Mesendoderm (in vitro differentiated cells): Measurements from ENCODE around the gene ERGIC1.
"Not testable (repeated sequence)": the region's sequence is repeated elsewhere in the genome, so short reads cannot be mapped to it uniquely, and the experiment has no call there.

ENCODE experiments used
- DNase-seq: peaks from one replicate; pipeline ENCODE4 v3.0.0; 2013
- H2AK5ac ChIP-seq: 2 replicates; pipeline ENCODE4 v1.6.1; 2013; ENCODE audit warnings: low read length, inconsistent platforms
- H2BK120ac ChIP-seq: 2 replicates; pipeline ENCODE4 v1.6.1; 2013; ENCODE audit warnings: low read depth, mild to moderate bottlenecking, low read length, moderate library complexity, mixed read lengths
- H2BK15ac ChIP-seq: replicated peaks from 2 replicates; pipeline ENCODE4 v1.6.1; 2013; ENCODE audit warnings: low read depth, mild to moderate bottlenecking, moderate library complexity
- H2BK5ac ChIP-seq: 2 replicates; pipeline ENCODE4 v1.6.1; 2013; ENCODE audit warnings: low read length, inconsistent platforms
- H3K18ac ChIP-seq: 2 replicates; pipeline ENCODE4 v1.6.1; 2013; ENCODE audit warnings: mild to moderate bottlenecking, low read length, mixed read lengths
- H3K23ac ChIP-seq: one replicate; pipeline ENCODE4 v1.6.1; 2013; ENCODE audit warnings: low read length
- H3K27ac ChIP-seq: 2 replicates; pipeline ENCODE4 v1.5.1; 2013; ENCODE audit warnings: low read depth, mild to moderate bottlenecking, inconsistent platforms, low read length, moderate library complexity
- H3K27me3 ChIP-seq: 2 replicates; pipeline ENCODE4 v1.6.1; 2013; ENCODE audit warnings: low read length, control low read depth, mild to moderate bottlenecking, inconsistent platforms; ENCODE audit not compliant: insufficient read depth, poor library complexity
- H3K36me3 ChIP-seq: 2 replicates; pipeline ENCODE4 v1.6.1; 2013; ENCODE audit warnings: low read length, inconsistent platforms; ENCODE audit not compliant: control insufficient read depth, insufficient read depth
- H3K4ac ChIP-seq: one replicate; pipeline ENCODE4 v1.6.1; 2013; ENCODE audit warnings: low read depth, mild to moderate bottlenecking, low read length, moderate library complexity
- H3K4me1 ChIP-seq: 2 replicates; pipeline ENCODE4 v1.6.1; 2013; ENCODE audit warnings: low read depth, low read length, inconsistent platforms; ENCODE audit not compliant: control insufficient read depth
- H3K4me2 ChIP-seq: 2 replicates; pipeline ENCODE4 v1.6.1; 2013; ENCODE audit warnings: low read length
- H3K4me3 ChIP-seq: 2 replicates; pipeline ENCODE4 v1.5.1; 2013; ENCODE audit warnings: mild to moderate bottlenecking, low read length
- H3K56ac ChIP-seq: one replicate; pipeline ENCODE4 v1.6.1; 2013; ENCODE audit warnings: low read length
- H3K79me1 ChIP-seq: 2 replicates; pipeline ENCODE4 v1.6.1; 2013; ENCODE audit warnings: low read length, inconsistent platforms
- H3K79me2 ChIP-seq: 2 replicates; pipeline ENCODE4 v1.6.1; 2013; ENCODE audit warnings: mild to moderate bottlenecking, low read length; ENCODE audit not compliant: control insufficient read depth, insufficient read depth
- H3K9ac ChIP-seq: 2 replicates; pipeline ENCODE4 v1.6.1; 2013; ENCODE audit warnings: low read length, inconsistent platforms
- H4K5ac ChIP-seq: one replicate; pipeline ENCODE4 v1.6.1; 2013; ENCODE audit warnings: low read length
- H4K8ac ChIP-seq: one replicate; pipeline ENCODE4 v1.6.1; 2013; ENCODE audit warnings: low read depth, mild to moderate bottlenecking, control low read depth, low read length, moderate library complexity
- WGBS: extraction: QIAGEN DNeasy Blood & Tissue Kit; methylation state at CpG from one replicate; pipeline ENCODE4 v1.1.7; 2013; ENCODE audit warnings: low lambda C conversion rate, missing lambda C conversion rate; ENCODE audit not compliant: insufficient coverage; ENCODE audit errors: extremely low coverage; 5-methylcytosine and 5-hydroxymethylcytosine counted together

ERGIC1 gene

GRCh38 chr5:172864171-172864570 is 30.1 kb downstream of the ERGIC1 start:
- not testable (repeated sequence) for H2BK5ac ChIP-seq, H3K79me2 ChIP-seq, H2AK5ac ChIP-seq, H3K18ac ChIP-seq, H3K4me1 ChIP-seq, H4K8ac ChIP-seq, DNase-seq, H3K4me2 ChIP-seq, H3K36me3 ChIP-seq, H3K27me3 ChIP-seq, H2BK120ac ChIP-seq, H3K27ac ChIP-seq, H3K56ac ChIP-seq, H2BK15ac ChIP-seq, H3K4ac ChIP-seq, H3K23ac ChIP-seq, H3K4me3 ChIP-seq, H4K5ac ChIP-seq, H3K9ac ChIP-seq
- peaks cover 12% of the 10 kb centered on the region for H3K79me1 ChIP-seq
- no CpG with 5 or more reads among the region's 4 CpGs for WGBS

GRCh38 chr5:172864747-172865146 is 30.7 kb downstream of the ERGIC1 start:
- no peak overlapping the region for H4K5ac ChIP-seq
- no peak overlapping the region for H3K23ac ChIP-seq
- no peak overlapping the region for H3K27ac ChIP-seq
- no peak overlapping the region for H3K4me2 ChIP-seq
- no peak overlapping the region for H3K4me3 ChIP-seq
- H3K27me3 ChIP-seq = no peaks in the 10 kb centered on the region
- no peak overlapping the region for H3K56ac ChIP-seq
- H4K8ac ChIP-seq = no peak overlapping the region
- no peak overlapping the region for H2BK120ac ChIP-seq
- H2BK15ac ChIP-seq = no peak overlapping the region
- peaks cover 12% of the 10 kb centered on the region for H3K79me1 ChIP-seq
- DNase-seq = no peak
- no peak overlapping the region for H3K9ac ChIP-seq
- H3K36me3 ChIP-seq = no peaks in the 10 kb centered on the region
- no peak overlapping the region for H2BK5ac ChIP-seq
- peaks cover 2% of the 10 kb centered on the region for H3K4me1 ChIP-seq
- H3K79me2 ChIP-seq = no peaks in the 10 kb centered on the region
- H2AK5ac ChIP-seq = no peak overlapping the region
- H3K4ac ChIP-seq = no peak overlapping the region
- WGBS = no CpG with 5 or more reads among the region's 7 CpGs
- no peak overlapping the region for H3K18ac ChIP-seq

GRCh38 chr5:172866378-172866777 is 32.3 kb downstream of the ERGIC1 start:
- Histone ChIP-seq H3K4me3 (no peak overlapping the region), H3K4me2 (no peak overlapping the region), H3K56ac (no peak overlapping the region), H3K36me3 (no peaks in the 10 kb centered on the region), H4K5ac (no peak overlapping the region), H2BK15ac (no peak overlapping the region), H3K18ac (no peak overlapping the region), H3K79me2 (no peaks in the 10 kb centered on the region), H3K9ac (no peak overlapping the region), H3K27ac (no peak overlapping the region), H3K4ac (no peak overlapping the region), H4K8ac (no peak overlapping the region), H2AK5ac (no peak overlapping the region), H3K27me3 (no peaks in the 10 kb centered on the region), H2BK120ac (no peak overlapping the region), H3K79me1 (peaks cover 8% of the 10 kb centered on the region), H2BK5ac (no peak overlapping the region), H3K23ac (no peak overlapping the region), H3K4me1 (peaks cover 2% of the 10 kb centered on the region)
- no peak for DNase-seq
- no CpG with 5 or more reads among the region's 4 CpGs for WGBS

- Histone ChIP-seq H3K27me3 (no peaks in the 10 kb centered on the region), H3K79me1 (peaks cover 7% of the 10 kb centered on the region), H3K4ac (no peak overlapping the region), H3K23ac (no peak overlapping the region), H2BK15ac (no peak overlapping the region), H3K36me3 (no peaks in the 10 kb centered on the region), H2AK5ac (no peak overlapping the region), H3K27ac (no peak overlapping the region), H3K4me2 (no peak overlapping the region), H3K9ac (no peak overlapping the region), H4K8ac (no peak overlapping the region), H2BK120ac (no peak overlapping the region), H3K4me1 (peaks cover 2% of the 10 kb centered on the region), H3K56ac (no peak overlapping the region), H3K4me3 (no peak overlapping the region), H3K18ac (no peak overlapping the region), H2BK5ac (no peak overlapping the region), H4K5ac (no peak overlapping the region), H3K79me2 (no peaks in the 10 kb centered on the region)
- WGBS = no CpG with 5 or more reads among the region's 9 CpGs
- peak; percentile 41 for DNase-seq
Observed at GRCh38 chr5:172866802-172867748, 33.0 kb downstream of the ERGIC1 start.

GRCh38 chr5:172867761-172868435 is 33.8 kb downstream of the ERGIC1 start:
- Histone ChIP-seq H3K79me2 (no peaks in the 10 kb centered on the region), H3K23ac (no peak overlapping the region), H2BK5ac (no peak overlapping the region), H3K27ac (no peak overlapping the region), H3K4me2 (no peak overlapping the region), H3K4ac (no peak overlapping the region), H3K4me3 (no peak overlapping the region), H3K4me1 (peaks cover 2% of the 10 kb centered on the region), H3K79me1 (peaks cover 5% of the 10 kb centered on the region), H2BK120ac (no peak overlapping the region), H3K18ac (no peak overlapping the region), H3K56ac (no peak overlapping the region), H4K5ac (no peak overlapping the region), H2BK15ac (no peak overlapping the region), H3K9ac (no peak overlapping the region), H3K36me3 (no peaks in the 10 kb centered on the region), H4K8ac (no peak overlapping the region), H3K27me3 (no peaks in the 10 kb centered on the region), H2AK5ac (no peak overlapping the region)
- no CpG with 5 or more reads among the region's 11 CpGs for WGBS
- DNase-seq = no peak
